GM21717 (cell line): ENCODE data around the gene PRLR.

Experiments
- ATAC-seq: cut with Tn5 transposase; IDR thresholded peaks from one replicate; pipeline ENCODE4 v1.9.1; 2021; ENCODE audit warnings: mild to moderate bottlenecking, moderate library complexity; ENCODE audit not compliant: unreplicated experiment

Gene PRLR

GRCh38 chr5:35009657-35010056 lies 220.6 kb downstream of the PRLR start:
- no peak for ATAC-seq

- ATAC-seq = no peak
These were observed 221.3 kb downstream of the PRLR start for GRCh38 chr5:35009019-35009418.

- ATAC-seq = no peak
These were observed 225.5 kb downstream of the PRLR start for GRCh38 chr5:35004771-35005170.

GRCh38 chr5:35004200-35004599 lies 226.1 kb downstream of the PRLR start:
- no peak for ATAC-seq

- peak; percentile 72 for ATAC-seq
These were observed 227.0 kb downstream of the PRLR start for GRCh38 chr5:35003018-35003957.

GRCh38 chr5:35002459-35002858 lies 227.8 kb downstream of the PRLR start:
- no peak for ATAC-seq

DNA sequence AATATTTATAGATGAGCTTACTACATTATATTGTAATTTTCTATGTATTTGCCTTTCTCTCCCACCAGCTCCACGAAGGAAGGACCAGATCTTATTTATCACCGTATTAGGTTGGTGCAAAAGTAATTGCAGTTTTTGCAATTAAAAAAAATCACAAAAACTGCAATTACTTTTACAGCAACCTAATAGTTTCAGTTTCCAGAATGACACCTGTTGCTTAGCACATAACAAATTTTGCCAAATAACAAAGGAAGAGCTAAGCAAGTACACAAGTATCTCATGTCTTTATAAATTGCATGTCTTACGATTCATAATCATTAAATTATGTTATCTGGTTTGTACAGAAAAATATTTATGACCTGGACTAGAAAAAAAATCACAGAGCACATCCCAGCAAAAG lies 228.4 kb downstream of the PRLR start:
- ATAC-seq = no peak
